ENCODE results near the gene LGALS8. TPM values are rescaled to one million over a fixed set of nuclear protein-coding genes. Genes with fewer than 3 reads are reported as not detected.
A peak's percentile ranks its signal among the peaks of the same experiment; 100 is the strongest.

Gene LGALS8
- total RNA-seq = 100 to 1,000 TPM in 1 of 6 donors, 10 to 100 TPM in 5; 56.2 to 225 (median 75.2) TPM

GRCh38 chr1:236523704-236524141, at the start of gene LGALS8:
Gene LGALS8, plus strand, starts transcription at chr1:236523982. Its CDS starts 2,089 bp downstream, at chr1:236526071.
- 0 to 1% methylated on average over 4 to 28 of the region's 35 CpGs for WGBS, 2 donors
- H3K36me3 ChIP-seq = peaks cover 5 to 25% (median 16%) of the 10 kb centered on the region in 4 donors
- H3K9me3 ChIP-seq = no peaks in the 10 kb centered on the region
- H3K4me3 ChIP-seq = peak within 1 kb of the TSS; percentile 73 to 96 (median 90)
- ATAC-seq (ENCODE audit: low FRiP score in 2 of 2) = peak; percentile 96 to 98
- peaks cover 7 to 17% (median 10%) of the 10 kb centered on the region in 4 donors for H3K4me1 ChIP-seq
- DNase-seq = peak; percentile 94 to 95
- H3K27ac ChIP-seq = peak within 1 kb of the TSS; percentile 94 to 98 (median 94)
- TF ChIP-seq POLR2AphosphoS5 (IDR thresholded peaks at IDR 0.05) = peak; percentile 89 to 92
- TF ChIP-seq EP300 (IDR thresholded peaks at IDR 0.05) = peak in 1 of 4 donors; percentile 66
- peak in 2 of 4 donors; percentile 49 to 57 for TF ChIP-seq POLR2A (IDR thresholded peaks at IDR 0.05)
- TF ChIP-seq CTCF (IDR thresholded peaks at IDR 0.05) = peak in 1 of 6 experiments; percentile 10
- H3K27me3 ChIP-seq = no peaks in the 10 kb centered on the region

- H3K36me3 ChIP-seq = no peaks in the 10 kb centered on the region
- H3K4me3 ChIP-seq = no peak overlapping the region
- ATAC-seq (ENCODE audit: low FRiP score in 2 of 2) = no peak
- H3K27ac ChIP-seq = no peak overlapping the region
- TF ChIP-seq CTCF (IDR thresholded peaks at IDR 0.05) (no peak), POLR2AphosphoS5 (IDR thresholded peaks at IDR 0.05) (no peak), POLR2A (IDR thresholded peaks at IDR 0.05) (no peak), EP300 (IDR thresholded peaks at IDR 0.05) (no peak)
- no peak for DNase-seq
- no peaks in the 10 kb centered on the region for H3K9me3 ChIP-seq
- WGBS, 2 donors = 85 to 95% methylated on average over 5 of the region's 5 CpGs
- no peaks in the 10 kb centered on the region for H3K4me1 ChIP-seq
- H3K27me3 ChIP-seq = no peaks in the 10 kb centered on the region
These were observed 47.8 kb upstream of the LGALS8 start for GRCh38 chr1:236476019-236476418.

- Histone ChIP-seq H3K9me3 (no peaks in the 10 kb centered on the region), H3K36me3 (no peaks in the 10 kb centered on the region), H3K4me1 (no peaks in the 10 kb centered on the region), H3K27me3 (no peaks in the 10 kb centered on the region), H3K4me3 (no peak overlapping the region), H3K27ac (no peak overlapping the region)
- ATAC-seq (ENCODE audit: low FRiP score in 2 of 2) (no peak), DNase-seq (no peak)
- TF ChIP-seq CTCF (IDR thresholded peaks at IDR 0.05) = no peak
- no peak for TF ChIP-seq POLR2AphosphoS5 (IDR thresholded peaks at IDR 0.05)
- no peak for TF ChIP-seq POLR2A (IDR thresholded peaks at IDR 0.05)
- TF ChIP-seq EP300 (IDR thresholded peaks at IDR 0.05) = no peak
- 56 to 69% methylated on average over 5 of the region's 5 CpGs for WGBS, 2 donors
These were observed 42.9 kb upstream of the LGALS8 start for GRCh38 chr1:236480758-236481436.

GRCh38 chr1:236484310-236484971, 39.3 kb upstream of the LGALS8 start:
- ATAC-seq (ENCODE audit: low FRiP score in 2 of 2) = no peak
- 88 to 95% methylated on average over 7 to 12 of the region's 14 CpGs for WGBS, 2 donors
- no peak overlapping the region for H3K27ac ChIP-seq
- H3K27me3 ChIP-seq = no peaks in the 10 kb centered on the region
- no peak overlapping the region for H3K4me3 ChIP-seq
- TF ChIP-seq CTCF (IDR thresholded peaks at IDR 0.05) (no peak), POLR2AphosphoS5 (IDR thresholded peaks at IDR 0.05) (no peak), EP300 (IDR thresholded peaks at IDR 0.05) (no peak), POLR2A (IDR thresholded peaks at IDR 0.05) (no peak)
- no peak for DNase-seq
- H3K36me3 ChIP-seq = no peaks in the 10 kb centered on the region
- no peaks in the 10 kb centered on the region for H3K4me1 ChIP-seq
- no peaks in the 10 kb centered on the region for H3K9me3 ChIP-seq
